HEK293 (cell line): Measurements from ENCODE around the gene PARD3B.

Experiments
- CTCF ChIA-PET: fragments of 350-600 bp; formaldehyde crosslinking; extraction: SDS; loops from one replicate; lab custom pipeline; 2021; ENCODE audit warnings: antibody characterized with exemption; lab: Yijun Ruan, JAX
- POLR2A ChIA-PET: fragments of 300-600 bp; formaldehyde crosslinking; extraction: SDS; loops from one replicate; lab custom pipeline; 2020; ENCODE audit warnings: antibody characterized with exemption, inconsistent platforms; lab: Yijun Ruan, JAX
- H3K27ac ChIP-seq: fragments of 200-500 bp; sonication (Bioruptor generic); 2 replicates; pipeline ENCODE4 v1.5.1; 2014; ENCODE audit warnings: low read depth, low read length, control low read depth, inconsistent platforms; ENCODE audit errors: extremely low read depth
- H3K36me3 ChIP-seq, 2 experiments: fragments of 200-500 bp in 1 of 2; sonication (Bioruptor generic) in 1 of 2; 1 replicate in 1 of 2; 2 replicates in 1 of 2; pipeline ENCODE4 v1.5.1; 2014 to 2017; ENCODE audit warnings: inconsistent platforms in 2 of 2, low read length in 2 of 2; ENCODE audit not compliant: control insufficient read depth in 2 of 2, insufficient read depth in 1 of 2
- H3K4me1 ChIP-seq: fragments of 200-500 bp; sonication (Bioruptor generic); 2 replicates; pipeline ENCODE4 v1.5.1; 2014; ENCODE audit warnings: mild to moderate bottlenecking, low read length, inconsistent platforms; ENCODE audit not compliant: control insufficient read depth, insufficient read depth
- H3K4me3 ChIP-seq: 2 replicates; pipeline ENCODE4 v1.5.1; 2011; ENCODE audit warnings: low read depth, mild to moderate bottlenecking, control low read depth, low read length, moderate library complexity
- H3K9me3 ChIP-seq: fragments of 200-500 bp; sonication (Bioruptor generic); 2 replicates; pipeline ENCODE4 v1.5.1; 2014; ENCODE audit warnings: low read depth, low read length, inconsistent platforms; ENCODE audit not compliant: control insufficient read depth, insufficient read depth
- GLI4 ChIP-seq: fragments of 450-650 bp; formaldehyde crosslinking; IDR thresholded peaks from 2 replicates; pipeline ENCODE4 v1.5.1; 2016; ENCODE audit warnings: missing biosample characterization, missing genetic modification characterization
- KLF16 ChIP-seq: fragments of 450-650 bp; formaldehyde crosslinking; IDR thresholded peaks from 2 replicates; pipeline ENCODE4 v1.5.1; 2017; ENCODE audit warnings: missing biosample characterization, missing genetic modification characterization
- OSR2 ChIP-seq: fragments of 450-650 bp; formaldehyde crosslinking; IDR thresholded peaks from 2 replicates; pipeline ENCODE4 v1.5.1; 2016; ENCODE audit warnings: missing biosample characterization, missing genetic modification characterization
- PRDM2 ChIP-seq: fragments of 450-650 bp; formaldehyde crosslinking; IDR thresholded peaks from 2 replicates; pipeline ENCODE4 v1.5.1; 2016; ENCODE audit warnings: missing biosample characterization, missing genetic modification characterization, borderline replicate concordance
- PRDM4 ChIP-seq: fragments of 450-650 bp; formaldehyde crosslinking; IDR thresholded peaks from 2 replicates; pipeline ENCODE4 v1.5.1; 2017; ENCODE audit warnings: missing biosample characterization, missing genetic modification characterization
- SP2 ChIP-seq: fragments of 450-650 bp; formaldehyde crosslinking; IDR thresholded peaks from 2 replicates; pipeline ENCODE4 v1.5.1; 2016; ENCODE audit warnings: missing biosample characterization, missing genetic modification characterization
- ZBTB17 ChIP-seq: fragments of 450-650 bp; formaldehyde crosslinking; IDR thresholded peaks from 2 replicates; pipeline ENCODE4 v1.5.1; 2016; ENCODE audit warnings: missing biosample characterization, missing genetic modification characterization
- ZBTB6 ChIP-seq: fragments of 450-650 bp; formaldehyde crosslinking; IDR thresholded peaks from 2 replicates; pipeline ENCODE4 v1.5.1; 2017; ENCODE audit warnings: missing biosample characterization, missing genetic modification characterization
- ZNF10 ChIP-seq: fragments of 450-650 bp; formaldehyde crosslinking; IDR thresholded peaks from 2 replicates; pipeline ENCODE4 v1.5.1; 2017; ENCODE audit warnings: missing biosample characterization, missing genetic modification characterization
- ZNF121 ChIP-seq: fragments of 450-650 bp; formaldehyde crosslinking; IDR thresholded peaks from 2 replicates; pipeline ENCODE4 v1.5.1; 2016; ENCODE audit warnings: missing biosample characterization, missing genetic modification characterization
- ZNF146 ChIP-seq: fragments of 450-650 bp; formaldehyde crosslinking; IDR thresholded peaks from 2 replicates; pipeline ENCODE4 v1.5.1; 2016; ENCODE audit warnings: missing biosample characterization, missing genetic modification characterization
- ZNF175 ChIP-seq: fragments of 450-650 bp; formaldehyde crosslinking; IDR thresholded peaks from 2 replicates; pipeline ENCODE4 v1.5.1; 2016; ENCODE audit warnings: missing biosample characterization, missing genetic modification characterization
- ZNF211 ChIP-seq: fragments of 450-650 bp; formaldehyde crosslinking; IDR thresholded peaks from 2 replicates; pipeline ENCODE4 v1.5.1; 2016; ENCODE audit warnings: low read depth, missing biosample characterization, missing genetic modification characterization
- ZNF394 ChIP-seq: fragments of 450-650 bp; formaldehyde crosslinking; IDR thresholded peaks from 2 replicates; pipeline ENCODE4 v1.5.1; 2016; ENCODE audit warnings: missing biosample characterization, missing genetic modification characterization, mild to moderate bottlenecking, moderate library complexity, borderline replicate concordance
- ZNF416 ChIP-seq: fragments of 450-650 bp; formaldehyde crosslinking; IDR thresholded peaks from 2 replicates; pipeline ENCODE4 v1.5.1; 2016; ENCODE audit warnings: missing biosample characterization, missing genetic modification characterization
- ZNF561 ChIP-seq: fragments of 450-650 bp; IDR thresholded peaks from 2 replicates; pipeline ENCODE4 v1.5.1; 2018; ENCODE audit warnings: missing biosample characterization, missing genetic modification characterization, borderline replicate concordance
- ZNF610 ChIP-seq: fragments of 450-650 bp; formaldehyde crosslinking; IDR thresholded peaks from 2 replicates; pipeline ENCODE4 v1.5.1; 2016; ENCODE audit warnings: missing biosample characterization, missing genetic modification characterization, borderline replicate concordance
- ZNF791 ChIP-seq: fragments of 450-650 bp; formaldehyde crosslinking; IDR thresholded peaks from 2 replicates; pipeline ENCODE4 v1.5.1; 2016; ENCODE audit warnings: missing biosample characterization, missing genetic modification characterization
- ZSCAN30 ChIP-seq: fragments of 450-650 bp; IDR thresholded peaks from 2 replicates; pipeline ENCODE4 v1.5.1; 2018; ENCODE audit warnings: missing biosample characterization, mild to moderate bottlenecking, missing genetic modification characterization, moderate library complexity
- ZSCAN4 ChIP-seq: fragments of 450-650 bp; formaldehyde crosslinking; IDR thresholded peaks from 2 replicates; pipeline ENCODE4 v1.5.1; 2017; ENCODE audit warnings: missing biosample characterization, missing genetic modification characterization
- ZSCAN5A ChIP-seq: fragments of 450-650 bp; formaldehyde crosslinking; IDR thresholded peaks from 2 replicates; pipeline ENCODE4 v1.5.1; 2016; ENCODE audit warnings: missing biosample characterization, missing genetic modification characterization
- ZXDB ChIP-seq: fragments of 450-650 bp; formaldehyde crosslinking; IDR thresholded peaks from 2 replicates; pipeline ENCODE4 v1.5.1; 2016; ENCODE audit warnings: missing biosample characterization, missing genetic modification characterization

The PARD3B gene

GRCh38 chr2:205176546-205176945 lies 631.3 kb downstream of the PARD3B start (continued):
- no peak for TF ChIP-seq PRDM2 (tag by site-specific recombination)

- H3K36me3 ChIP-seq, result no peaks in the 10 kb centered on the region
- CTCF ChIA-PET, result no interaction called here
- TF ChIP-seq ZNF211, result no peak
- TF ChIP-seq ZNF175 (tag by site-specific recombination), result no peak
- TF ChIP-seq GLI4 (tag by site-specific recombination), result no peak
- TF ChIP-seq ZNF561, result no peak
- TF ChIP-seq ZBTB6 (tag by site-specific recombination), result no peak
- TF ChIP-seq ZBTB17 (tag by site-specific recombination), result no peak
- TF ChIP-seq ZNF146 (tag by site-specific recombination), result no peak
- no peak for TF ChIP-seq ZNF394 (tag by site-specific recombination)
These were observed 632.3 kb downstream of the PARD3B start for GRCh38 chr2:205177546-205177945.

GRCh38 chr2:205180730-205181129 lies 635.5 kb downstream of the PARD3B start:
- ChIA-PET CTCF (no interaction called here), POLR2A (no interaction called here)
- Histone ChIP-seq H3K27ac (no peak overlapping the region), H3K36me3 (no peaks in the 10 kb centered on the region), H3K9me3 (no peaks in the 10 kb centered on the region), H3K4me3 (no peak overlapping the region), H3K4me1 (no peaks in the 10 kb centered on the region; the same call in 1 of the 2 replicates)
- no peak for TF ChIP-seq PRDM4 (tag by site-specific recombination)
- TF ChIP-seq ZNF610, result no peak
- TF ChIP-seq ZSCAN5A (tag by site-specific recombination), result no peak
- TF ChIP-seq ZSCAN4 (tag by site-specific recombination), result no peak
- TF ChIP-seq ZNF121 (tag by site-specific recombination), result no peak
- TF ChIP-seq ZNF394 (tag by site-specific recombination), result no peak
- TF ChIP-seq OSR2 (tag by site-specific recombination), result no peak
- no peak for TF ChIP-seq KLF16
- TF ChIP-seq SP2 (tag by site-specific recombination), result no peak
- TF ChIP-seq ZNF416, result no peak
- no peak for TF ChIP-seq ZNF791 (tag by site-specific recombination)
- TF ChIP-seq ZXDB (tag by site-specific recombination), result no peak
- TF ChIP-seq ZNF10, result no peak
- TF ChIP-seq ZSCAN30 (tag by site-specific recombination), result no peak

More at GRCh38 chr2:205177546-205177945, 632.3 kb downstream of the PARD3B start:
- H3K27ac ChIP-seq, result no peak overlapping the region
- no peaks in the 10 kb centered on the region for H3K9me3 ChIP-seq
- POLR2A ChIA-PET, result no interaction called here
- H3K4me3 ChIP-seq, result no peak overlapping the region
- no peaks in the 10 kb centered on the region; the same call in 1 of the 2 replicates for H3K4me1 ChIP-seq
